HepG2 (cell line): ENCODE results near the gene CIROP. TPM values are rescaled to one million over a fixed set of nuclear protein-coding genes. Genes with fewer than 3 reads are reported as not detected.

Experiments used
- CHD2 ChIP-seq: IDR thresholded peaks from 2 replicates; pipeline ENCODE4 v1.6.1; 2011; ENCODE audit warnings: low read depth, low read length, improper control_type of control experiment
- HNRNPL ChIP-seq: fragments of 200-400 bp; formaldehyde crosslinking; IDR thresholded peaks from 2 replicates; pipeline ENCODE4 v1.6.1; 2017; ENCODE audit warnings: mild to moderate bottlenecking, low read depth, low read length
- KLF9 ChIP-seq: IDR thresholded peaks from 2 replicates; pipeline ENCODE4 v1.6.1; 2016; ENCODE audit warnings: low read depth
- MYC ChIP-seq: sonication (generic); formaldehyde crosslinking; IDR thresholded peaks from 2 replicates; pipeline ENCODE4 v1.9.0; 2021; ENCODE audit warnings: missing genetic modification reagents, borderline replicate concordance
- PRDM15 ChIP-seq: sonication (generic); formaldehyde crosslinking; IDR thresholded peaks from 2 replicates; pipeline ENCODE4 v1.4.0; 2020; ENCODE audit warnings: missing genetic modification reagents
- RXRB ChIP-seq: IDR thresholded peaks from 2 replicates; pipeline ENCODE4 v1.6.1; 2016; ENCODE audit warnings: borderline replicate concordance, missing genetic modification reagents, missing compliant biosample characterization
- SKIL ChIP-seq: sonication (generic); formaldehyde crosslinking; IDR thresholded peaks from 2 replicates; pipeline ENCODE4 v1.8.0; 2022; ENCODE audit warnings: missing genetic modification reagents, mild to moderate bottlenecking, moderate library complexity, borderline replicate concordance
- SNAPC4 ChIP-seq: sonication (generic); formaldehyde crosslinking; IDR thresholded peaks from 2 replicates; pipeline ENCODE4 v1.4.0; 2020; ENCODE audit warnings: mild to moderate bottlenecking, missing genetic modification reagents
- ZNF101 ChIP-seq: sonication (generic); formaldehyde crosslinking; IDR thresholded peaks from 2 replicates; pipeline ENCODE4 v1.4.0; 2020; ENCODE audit warnings: mild to moderate bottlenecking, low read depth, missing genetic modification reagents, borderline replicate concordance
- polyA plus RNA-seq, 8 experiments: library from polyadenylated mRNA; depleted of rRNA in 3 of 8; stranded (reverse) in 7 of 8; unstranded in 1 of 8; fragments of >200 nt; fragmentation: Illumina TruSeq in 4 of 8; extraction: Trizol in 4 of 8; gene quantifications; 2 replicates each; pipeline versions ENCODE4 v1.2.1 to v1.2.3, GENCODE V29; 2011 to 2016; ENCODE audit warnings: low read depth in 4 of 8, missing spikeins in 1 of 8, mixed read lengths in 1 of 8; ENCODE audit not compliant: insufficient read depth in 1 of 8
- total RNA-seq, 5 experiments: library from RNA; depleted of rRNA; stranded (reverse); fragments of >200 nt; fragmentation: Illumina TruSeq; extraction: Trizol; gene quantifications; 2 replicates each; pipeline ENCODE4 v1.2.3, GENCODE V29; 2016; ENCODE audit warnings: low read depth in 1 of 5

Gene CIROP
- total and polyA plus RNA-seq, 2 of the 13 experiments (the other 11 are each of a cell fraction or from before 2014, with no cell fraction given): 0.07 TPM; not detected in 1

- TF ChIP-seq PRDM15 (CRISPR knock-in tag) (no peak), ZNF101 (CRISPR knock-in tag) (no peak), MYC (CRISPR knock-in tag) (no peak), SKIL (CRISPR knock-in tag) (no peak), HNRNPL (no peak), SNAPC4 (CRISPR knock-in tag) (no peak), CHD2 (no peak), RXRB (CRISPR knock-in tag) (peak; percentile 79), KLF9 (no peak)
Observed at GRCh38 chr14:23104591-23105347, at the start of gene CIROP (continued).
